Endodermal cell (in vitro differentiated cells): ENCODE measurements around the gene PTTG1IP. TPM values are rescaled to one million over a fixed set of nuclear protein-coding genes. Genes with fewer than 3 reads are reported as not detected.

Source experiments
- DNase-seq: peaks from one replicate; pipeline ENCODE4 v3.0.0-alpha.2; 2017
- H3K27ac ChIP-seq: 2 replicates; pipeline ENCODE4 v1.5.1; 2013; ENCODE audit warnings: mild to moderate bottlenecking, low read depth, low read length, moderate library complexity
- H3K27me3 ChIP-seq: 2 replicates; pipeline ENCODE4 v1.6.1; 2013; ENCODE audit warnings: mild to moderate bottlenecking, low read length, moderate library complexity; ENCODE audit not compliant: insufficient read depth, control insufficient read depth, poor library complexity, severe bottlenecking
- H3K36me3 ChIP-seq: 2 replicates; pipeline ENCODE4 v1.7.0; 2013; ENCODE audit warnings: mild to moderate bottlenecking, low read length, moderate library complexity; ENCODE audit not compliant: control insufficient read depth, insufficient read depth
- H3K4me1 ChIP-seq: one replicate; pipeline ENCODE4 v1.7.0; 2013; ENCODE audit warnings: low read length; ENCODE audit not compliant: control insufficient read depth, insufficient read depth
- H3K4me3 ChIP-seq: 2 replicates; pipeline ENCODE4 v1.5.1; 2013; ENCODE audit warnings: mild to moderate bottlenecking, low read length, moderate library complexity
- H3K9ac ChIP-seq: 2 replicates; pipeline ENCODE4 v1.6.1; 2013; ENCODE audit warnings: mild to moderate bottlenecking, low read length, moderate library complexity; ENCODE audit not compliant: poor library complexity, severe bottlenecking; ENCODE audit errors: extremely low read depth
- H3K9me3 ChIP-seq: 2 replicates; pipeline ENCODE4 v1.6.1; 2013; ENCODE audit warnings: mild to moderate bottlenecking, low read length, moderate library complexity; ENCODE audit not compliant: control insufficient read depth
- H3K27ac Mint-ChIP-seq: 2 replicates; pipeline ENCODE4 v1.8.0; 2020; ENCODE audit warnings: mixed read lengths
- H3K27me3 Mint-ChIP-seq: 2 replicates; pipeline ENCODE4 v1.8.0; 2021; ENCODE audit warnings: mild to moderate bottlenecking, mixed read lengths; ENCODE audit not compliant: insufficient read depth
- H3K36me3 Mint-ChIP-seq: 2 replicates; pipeline ENCODE4 v1.8.0; 2020; ENCODE audit warnings: low read depth, mixed read lengths
- H3K4me1 Mint-ChIP-seq: 2 replicates; pipeline ENCODE4 v1.8.0; 2020; ENCODE audit warnings: mixed read lengths
- H3K4me3 Mint-ChIP-seq: 2 replicates; pipeline ENCODE4 v1.8.0; 2020; ENCODE audit warnings: mild to moderate bottlenecking, moderate library complexity, mixed read lengths
- H3K9me3 Mint-ChIP-seq: 2 replicates; pipeline ENCODE4 v1.8.0; 2020; ENCODE audit warnings: mild to moderate bottlenecking, mixed read lengths
- CTCF ChIP-seq: fragments of 200-600 bp; sonication (generic); conservative IDR thresholded peaks from 2 replicates; pipeline ENCODE4 v1.5.0; 2021; ENCODE audit warnings: antibody characterized with exemption, mild to moderate bottlenecking
- WGBS, 2 experiments: methylation state at CpG; one replicate each; pipeline versions ENCODE4 v1.1.5 to v1.1.7; 2013; ENCODE audit warnings: missing lambda C conversion rate in 2 of 2, mixed read lengths in 1 of 2; ENCODE audit not compliant: insufficient coverage in 1 of 2, insufficient read length in 1 of 2; 5-methylcytosine and 5-hydroxymethylcytosine counted together
- total RNA-seq, 2 donors: library from RNA; stranded (reverse); fragmentation: NEBNext Ultra II Directional in 1 of 2; extraction: Animal tissue kit (Norgen Biotek cat#: 25700) in 1 of 2; gene quantifications; 2 replicates in 1 of 2; 3 replicates in 1 of 2; pipeline ENCODE4 v1.2.1, GENCODE V29; 2021

The PTTG1IP gene
- total RNA-seq, 2 donors from 2014 or later: 155 to 168 TPM

GRCh38 chr21:44836349-44836665, 37.2 kb downstream of the PTTG1IP start:
- H3K36me3 Mint-ChIP-seq: no peaks in the 10 kb centered on the region
- H3K9me3 Mint-ChIP-seq: no peaks in the 10 kb centered on the region
- no peak for DNase-seq
- no peaks in the 10 kb centered on the region for H3K4me1 ChIP-seq
- H3K27me3 ChIP-seq: no peaks in the 10 kb centered on the region
- no peak overlapping the region for H3K9ac ChIP-seq
- no peaks in the 10 kb centered on the region for H3K9me3 ChIP-seq
- no peaks in the 10 kb centered on the region for H3K27me3 Mint-ChIP-seq
- H3K27ac Mint-ChIP-seq: no peak overlapping the region
- no peaks in the 10 kb centered on the region for H3K36me3 ChIP-seq
- H3K4me3 ChIP-seq: no peak overlapping the region
- H3K27ac ChIP-seq: no peak overlapping the region
- WGBS, 2 experiments: 88 to 90% methylated on average over 3 of the region's 3 CpGs
- no peak for TF ChIP-seq CTCF
- H3K4me1 Mint-ChIP-seq: peaks cover 2% of the 10 kb centered on the region
- no peak overlapping the region for H3K4me3 Mint-ChIP-seq

GRCh38 chr21:44835647-44835973, 37.9 kb downstream of the PTTG1IP start:
- no peaks in the 10 kb centered on the region for H3K27me3 Mint-ChIP-seq
- Histone ChIP-seq H3K27ac (no peak overlapping the region), H3K36me3 (no peaks in the 10 kb centered on the region), H3K9ac (no peak overlapping the region), H3K4me3 (no peak overlapping the region), H3K4me1 (no peaks in the 10 kb centered on the region), H3K9me3 (no peaks in the 10 kb centered on the region), H3K27me3 (no peaks in the 10 kb centered on the region)
- 90 to 94% methylated on average over 3 to 4 of the region's 8 CpGs for WGBS, 2 experiments
- TF ChIP-seq CTCF: no peak
- no peak for DNase-seq
- H3K4me3 Mint-ChIP-seq: no peak overlapping the region
- no peaks in the 10 kb centered on the region for H3K9me3 Mint-ChIP-seq
- no peaks in the 10 kb centered on the region for H3K36me3 Mint-ChIP-seq
- H3K27ac Mint-ChIP-seq: no peak overlapping the region
- no peaks in the 10 kb centered on the region for H3K4me1 Mint-ChIP-seq

- H3K27ac Mint-ChIP-seq: no peak overlapping the region
- no peak overlapping the region for H3K4me3 Mint-ChIP-seq
- peaks cover 2% of the 10 kb centered on the region for H3K9me3 Mint-ChIP-seq
- no peak for TF ChIP-seq CTCF
- no peaks in the 10 kb centered on the region for H3K36me3 ChIP-seq
- no peak overlapping the region for H3K9ac ChIP-seq
- 92 to 95% methylated on average over 28 to 29 of the region's 29 CpGs for WGBS, 2 experiments
- no peaks in the 10 kb centered on the region for H3K27me3 ChIP-seq
- H3K4me1 ChIP-seq: no peaks in the 10 kb centered on the region
- peaks cover 1% of the 10 kb centered on the region for H3K27me3 Mint-ChIP-seq
- H3K4me1 Mint-ChIP-seq: no peaks in the 10 kb centered on the region
- no peak for DNase-seq
- H3K36me3 Mint-ChIP-seq: no peaks in the 10 kb centered on the region
- H3K9me3 ChIP-seq: no peaks in the 10 kb centered on the region
- H3K4me3 ChIP-seq: no peak overlapping the region
- no peak overlapping the region for H3K27ac ChIP-seq
Measured at GRCh38 chr21:44834951-44835646, 38.4 kb downstream of the PTTG1IP start.
